ENCODE data around the gene DPP9.

Gene DPP9

DNA sequence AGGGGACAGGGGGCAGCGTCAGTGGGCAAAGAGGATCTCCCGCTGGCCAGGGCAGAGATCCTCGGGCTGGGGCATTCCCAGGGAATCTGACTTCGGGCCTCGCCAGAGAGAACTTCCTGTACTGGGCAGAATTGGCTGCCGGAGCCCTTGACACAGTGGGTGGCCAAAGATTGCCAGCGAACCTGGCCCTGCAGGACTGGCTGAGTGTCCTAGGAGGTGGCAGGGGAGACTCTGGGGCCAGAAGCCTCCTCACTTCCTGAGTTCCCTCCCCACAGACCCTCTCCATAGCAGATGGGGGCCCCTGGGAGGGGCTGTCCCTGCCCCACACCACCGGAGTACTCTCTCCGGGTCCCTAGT is 19.3 kb downstream of the DPP9 start:
- TF ChIP-seq, protein P1, sequence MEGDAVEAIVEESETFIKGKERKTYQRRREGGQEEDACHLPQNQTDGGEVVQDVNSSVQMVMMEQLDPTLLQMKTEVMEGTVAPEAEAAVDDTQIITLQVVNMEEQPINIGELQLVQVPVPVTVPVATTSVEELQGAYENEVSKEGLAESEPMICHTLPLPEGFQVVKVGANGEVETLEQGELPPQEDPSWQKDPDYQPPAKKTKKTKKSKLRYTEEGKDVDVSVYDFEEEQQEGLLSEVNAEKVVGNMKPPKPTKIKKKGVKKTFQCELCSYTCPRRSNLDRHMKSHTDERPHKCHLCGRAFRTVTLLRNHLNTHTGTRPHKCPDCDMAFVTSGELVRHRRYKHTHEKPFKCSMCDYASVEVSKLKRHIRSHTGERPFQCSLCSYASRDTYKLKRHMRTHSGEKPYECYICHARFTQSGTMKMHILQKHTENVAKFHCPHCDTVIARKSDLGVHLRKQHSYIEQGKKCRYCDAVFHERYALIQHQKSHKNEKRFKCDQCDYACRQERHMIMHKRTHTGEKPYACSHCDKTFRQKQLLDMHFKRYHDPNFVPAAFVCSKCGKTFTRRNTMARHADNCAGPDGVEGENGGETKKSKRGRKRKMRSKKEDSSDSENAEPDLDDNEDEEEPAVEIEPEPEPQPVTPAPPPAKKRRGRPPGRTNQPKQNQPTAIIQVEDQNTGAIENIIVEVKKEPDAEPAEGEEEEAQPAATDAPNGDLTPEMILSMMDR (IDR thresholded peaks at IDR 0.05; ENCODE audit: low read depth, low read length), result no peak
- no peaks in the 10 kb centered on the region for H3K27me3 ChIP-seq
- H3K4me3 ChIP-seq (ENCODE audit: low read depth, low read length), result no peak overlapping the region
- H3K4me1 ChIP-seq, result no peaks in the 10 kb centered on the region
- peaks cover 52% of the 10 kb centered on the region for H3K36me3 ChIP-seq
- no peak for DNase-seq
- no peaks in the 10 kb centered on the region for H3K9me3 ChIP-seq

DNA sequence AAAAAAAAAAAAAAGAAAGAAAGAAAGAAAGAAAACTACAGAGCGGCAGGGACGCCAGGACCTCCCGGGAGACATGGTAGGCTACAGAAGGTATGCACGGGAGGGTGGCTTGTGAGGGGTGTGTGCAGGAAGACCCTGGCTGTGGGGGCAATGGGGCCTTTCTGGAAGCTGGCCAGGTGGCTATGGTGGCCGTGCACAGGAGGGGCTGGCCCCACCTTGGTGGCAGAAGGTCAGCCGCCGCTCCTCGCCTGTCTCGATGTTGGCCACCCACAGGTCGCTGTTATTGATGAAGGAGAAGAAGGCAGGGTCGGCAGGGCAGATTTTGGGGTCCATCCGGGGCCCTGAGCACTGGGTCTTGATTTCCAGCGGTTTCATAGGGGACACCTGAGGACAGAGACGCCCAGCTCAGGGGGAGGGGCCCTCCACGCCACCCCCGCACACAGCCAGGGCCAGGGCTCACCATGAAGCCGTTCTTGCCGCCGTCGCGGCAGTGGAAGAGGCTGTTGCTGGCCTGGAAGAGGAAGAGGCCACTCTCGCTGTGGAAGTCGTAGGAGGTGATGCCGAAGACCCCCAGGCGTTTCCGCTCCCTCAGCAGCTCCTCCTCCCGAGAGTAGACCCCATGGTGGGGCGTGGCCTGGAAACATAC is 19.8 kb downstream of the DPP9 start:
- H3K4me3 ChIP-seq (ENCODE audit: low read depth, low read length), result no peak overlapping the region
- no peaks in the 10 kb centered on the region for H3K9me3 ChIP-seq
- H3K36me3 ChIP-seq, result peaks cover 54% of the 10 kb centered on the region
- TF ChIP-seq, protein P1 (IDR thresholded peaks at IDR 0.05; ENCODE audit: low read depth, low read length), result no peak
- DNase-seq, result no peak
- H3K27me3 ChIP-seq, result no peaks in the 10 kb centered on the region
- H3K4me1 ChIP-seq, result no peaks in the 10 kb centered on the region

DNA sequence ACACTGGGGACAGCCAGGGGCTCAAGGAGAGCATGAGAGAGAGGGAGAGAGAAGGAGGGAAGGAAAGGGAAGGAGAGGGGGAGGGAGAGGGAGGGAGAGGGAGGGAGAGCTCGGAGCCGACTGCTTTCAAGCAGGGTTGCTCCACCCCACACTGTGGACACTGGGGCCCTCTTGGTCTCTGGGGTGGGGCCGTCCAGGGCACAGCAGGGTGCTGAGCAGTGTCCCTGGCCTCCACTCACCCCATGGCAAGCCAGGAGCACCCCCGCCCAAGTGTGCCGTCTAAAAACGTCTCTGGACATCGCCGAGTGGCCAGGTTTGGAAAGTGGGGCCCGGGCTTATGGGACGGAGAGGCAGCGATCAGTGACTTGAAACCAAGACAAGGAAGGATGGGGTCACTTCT is 20.9 kb downstream of the DPP9 start:
- no peaks in the 10 kb centered on the region for H3K27me3 ChIP-seq
- H3K4me1 ChIP-seq, result no peaks in the 10 kb centered on the region

DNA sequence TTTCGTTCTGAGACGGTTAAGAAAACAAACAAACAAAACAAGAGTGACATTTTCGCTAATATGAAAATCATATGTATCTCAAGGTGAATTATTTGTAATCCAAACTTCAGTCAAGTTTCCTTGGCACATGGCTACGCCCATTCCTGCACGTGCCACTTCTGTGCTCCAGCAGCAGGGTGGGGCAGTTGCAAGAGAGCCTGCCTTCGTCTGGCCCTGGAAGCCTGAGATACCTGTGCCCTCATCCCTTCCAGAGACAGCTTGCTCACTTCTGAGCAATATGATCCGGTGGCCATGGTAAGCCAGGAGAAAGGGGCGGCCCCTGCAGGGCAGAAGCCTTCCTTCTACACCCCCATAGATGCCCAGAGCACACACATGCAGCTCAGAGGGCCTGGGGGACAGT is 22.1 kb downstream of the DPP9 start:
- no peak for DNase-seq
- Histone ChIP-seq H3K9me3 (no peaks in the 10 kb centered on the region), H3K4me1 (no peaks in the 10 kb centered on the region), H3K4me3 (ENCODE audit: low read depth, low read length) (no peak overlapping the region), H3K36me3 (peaks cover 71% of the 10 kb centered on the region), H3K27me3 (no peaks in the 10 kb centered on the region)
- TF ChIP-seq, protein P1 (IDR thresholded peaks at IDR 0.05; ENCODE audit: low read depth, low read length), result no peak

More for the DNA sequence above, 20.9 kb downstream of the DPP9 start:
- no peaks in the 10 kb centered on the region for H3K9me3 ChIP-seq
- TF ChIP-seq, protein P1 (IDR thresholded peaks at IDR 0.05; ENCODE audit: low read depth, low read length), result no peak
- H3K4me3 ChIP-seq (ENCODE audit: low read depth, low read length), result no peak overlapping the region
- peaks cover 64% of the 10 kb centered on the region for H3K36me3 ChIP-seq
- no peak for DNase-seq

DNA sequence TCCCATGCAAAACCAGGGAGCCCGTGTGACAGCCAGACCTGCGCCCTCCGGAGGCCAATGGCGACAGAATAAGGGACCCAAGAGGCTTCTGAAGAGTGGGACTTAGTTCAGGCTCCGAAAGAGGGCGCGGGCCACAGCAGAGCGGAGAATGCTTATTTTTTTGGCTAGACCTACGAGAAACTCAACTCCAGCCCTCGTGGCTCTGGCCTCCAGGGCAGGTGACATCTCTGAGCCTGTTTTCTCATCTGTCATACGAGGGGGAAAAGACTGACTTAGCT is 23.0 kb downstream of the DPP9 start:
- no peaks in the 10 kb centered on the region for H3K9me3 ChIP-seq
- H3K4me3 ChIP-seq (ENCODE audit: low read depth, low read length), result no peak overlapping the region
- no peaks in the 10 kb centered on the region for H3K4me1 ChIP-seq
- TF ChIP-seq, protein P1 (IDR thresholded peaks at IDR 0.05; ENCODE audit: low read depth, low read length), result 0 out of 2 replicates have a peak, but pooled peaks have one; percentile 16
- no peaks in the 10 kb centered on the region for H3K27me3 ChIP-seq
- peaks cover 77% of the 10 kb centered on the region for H3K36me3 ChIP-seq
- no peak for DNase-seq

DNA sequence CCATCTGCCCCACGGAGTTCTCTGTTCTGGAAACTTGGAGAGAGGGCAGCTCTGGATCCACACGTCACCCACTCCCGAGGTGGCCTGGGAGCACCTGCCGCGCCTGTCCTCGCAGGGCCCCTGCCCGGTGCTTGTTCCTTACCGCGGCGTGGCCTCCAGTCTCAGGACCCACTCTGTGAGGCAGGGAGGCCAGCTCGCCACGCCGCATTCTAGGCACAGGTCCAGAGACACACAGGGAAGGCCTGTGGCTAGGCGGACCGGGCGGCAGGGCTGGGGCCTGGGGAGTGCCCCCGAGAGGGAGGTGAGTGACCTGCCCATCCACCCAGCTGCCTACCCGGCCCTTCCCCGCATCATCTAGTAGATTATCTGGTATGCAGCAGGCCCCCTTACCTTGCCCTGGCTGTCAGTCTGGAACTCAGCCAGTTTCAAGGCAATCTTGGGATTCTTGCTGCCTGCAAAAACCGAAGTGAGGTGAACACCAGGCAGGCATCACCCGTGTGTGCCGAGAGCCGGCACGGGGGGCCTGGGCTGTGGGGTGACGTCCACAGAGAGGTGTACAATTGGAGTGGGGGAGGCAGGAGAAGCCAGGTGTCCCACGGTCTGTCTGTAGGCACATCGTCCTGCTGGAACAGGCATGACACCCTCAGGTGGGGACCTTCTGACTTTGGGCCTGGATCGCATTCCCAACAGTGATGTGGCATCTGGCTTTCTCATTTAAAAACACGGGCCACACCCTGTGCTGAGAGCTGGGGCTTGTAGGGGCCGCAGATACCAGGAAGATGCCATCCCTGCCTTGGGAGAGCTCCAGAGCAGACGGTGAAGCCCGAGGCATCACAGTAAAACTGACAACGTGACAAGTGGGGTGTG is 23.6 kb downstream of the DPP9 start:
- Histone ChIP-seq H3K36me3 (peaks cover 76% of the 10 kb centered on the region), H3K4me3 (ENCODE audit: low read depth, low read length) (no peak overlapping the region), H3K4me1 (no peaks in the 10 kb centered on the region), H3K27me3 (no peaks in the 10 kb centered on the region), H3K9me3 (no peaks in the 10 kb centered on the region)
- TF ChIP-seq, protein P1 (IDR thresholded peaks at IDR 0.05; ENCODE audit: low read depth, low read length), result no peak
- no peak for DNase-seq
